GM12864 (cell line): Measurements from ENCODE around the gene TP53I11.

Experiments
- DNase-seq: peaks from one replicate; pipeline ENCODE4 v3.0.0-alpha.2; 2011; ENCODE audit warnings: low read depth
- H3K4me3 ChIP-seq: 2 replicates; pipeline ENCODE4 v1.5.1; 2011; ENCODE audit warnings: mild to moderate bottlenecking, low read depth, low read length, control low read depth
- TF ChIP-seq, protein P1 (sequence below): IDR thresholded peaks from 2 replicates; pipeline ENCODE4 v1.5.1; 2011; ENCODE audit warnings: low read depth, mild to moderate bottlenecking, moderate library complexity, low read length, control low read depth, inconsistent platforms; ENCODE audit errors: missing control alignments

TP53I11 gene

GRCh38 chr11:44957776-44958564, 7.3 kb upstream of the TP53I11 start:
- TF ChIP-seq, protein P1, sequence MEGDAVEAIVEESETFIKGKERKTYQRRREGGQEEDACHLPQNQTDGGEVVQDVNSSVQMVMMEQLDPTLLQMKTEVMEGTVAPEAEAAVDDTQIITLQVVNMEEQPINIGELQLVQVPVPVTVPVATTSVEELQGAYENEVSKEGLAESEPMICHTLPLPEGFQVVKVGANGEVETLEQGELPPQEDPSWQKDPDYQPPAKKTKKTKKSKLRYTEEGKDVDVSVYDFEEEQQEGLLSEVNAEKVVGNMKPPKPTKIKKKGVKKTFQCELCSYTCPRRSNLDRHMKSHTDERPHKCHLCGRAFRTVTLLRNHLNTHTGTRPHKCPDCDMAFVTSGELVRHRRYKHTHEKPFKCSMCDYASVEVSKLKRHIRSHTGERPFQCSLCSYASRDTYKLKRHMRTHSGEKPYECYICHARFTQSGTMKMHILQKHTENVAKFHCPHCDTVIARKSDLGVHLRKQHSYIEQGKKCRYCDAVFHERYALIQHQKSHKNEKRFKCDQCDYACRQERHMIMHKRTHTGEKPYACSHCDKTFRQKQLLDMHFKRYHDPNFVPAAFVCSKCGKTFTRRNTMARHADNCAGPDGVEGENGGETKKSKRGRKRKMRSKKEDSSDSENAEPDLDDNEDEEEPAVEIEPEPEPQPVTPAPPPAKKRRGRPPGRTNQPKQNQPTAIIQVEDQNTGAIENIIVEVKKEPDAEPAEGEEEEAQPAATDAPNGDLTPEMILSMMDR = no peak
- H3K4me3 ChIP-seq = no peak overlapping the region

DNA sequence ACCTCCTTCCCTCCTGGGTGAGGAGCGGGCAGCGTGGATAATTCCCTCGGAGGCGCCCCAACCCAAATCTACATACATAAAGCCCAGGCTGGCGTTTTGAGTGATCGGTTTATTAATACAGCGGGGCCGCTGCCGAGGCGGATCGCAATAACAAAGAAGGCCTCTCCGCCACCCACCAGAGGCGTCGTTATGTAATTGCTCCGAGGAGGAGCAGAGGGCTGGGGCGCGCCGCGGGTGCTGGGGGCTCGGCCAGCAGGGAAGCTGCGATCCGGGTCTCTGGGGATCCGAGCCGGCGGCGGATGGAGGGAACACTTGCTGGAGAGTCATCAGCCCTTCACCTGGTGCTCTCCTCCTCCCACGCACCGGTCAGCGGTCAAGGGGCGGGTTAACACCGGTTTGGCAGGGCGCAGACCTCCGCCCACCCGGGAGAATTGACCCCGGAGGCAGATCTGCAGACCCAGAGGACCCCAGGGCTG, 6.4 kb upstream of the TP53I11 start:
- DNase-seq = no peak
- TF ChIP-seq, protein P1 = no peak
- H3K4me3 ChIP-seq = no peak overlapping the region

More at GRCh38 chr11:44957776-44958564, 7.3 kb upstream of the TP53I11 start:
- no peak for DNase-seq

DNA sequence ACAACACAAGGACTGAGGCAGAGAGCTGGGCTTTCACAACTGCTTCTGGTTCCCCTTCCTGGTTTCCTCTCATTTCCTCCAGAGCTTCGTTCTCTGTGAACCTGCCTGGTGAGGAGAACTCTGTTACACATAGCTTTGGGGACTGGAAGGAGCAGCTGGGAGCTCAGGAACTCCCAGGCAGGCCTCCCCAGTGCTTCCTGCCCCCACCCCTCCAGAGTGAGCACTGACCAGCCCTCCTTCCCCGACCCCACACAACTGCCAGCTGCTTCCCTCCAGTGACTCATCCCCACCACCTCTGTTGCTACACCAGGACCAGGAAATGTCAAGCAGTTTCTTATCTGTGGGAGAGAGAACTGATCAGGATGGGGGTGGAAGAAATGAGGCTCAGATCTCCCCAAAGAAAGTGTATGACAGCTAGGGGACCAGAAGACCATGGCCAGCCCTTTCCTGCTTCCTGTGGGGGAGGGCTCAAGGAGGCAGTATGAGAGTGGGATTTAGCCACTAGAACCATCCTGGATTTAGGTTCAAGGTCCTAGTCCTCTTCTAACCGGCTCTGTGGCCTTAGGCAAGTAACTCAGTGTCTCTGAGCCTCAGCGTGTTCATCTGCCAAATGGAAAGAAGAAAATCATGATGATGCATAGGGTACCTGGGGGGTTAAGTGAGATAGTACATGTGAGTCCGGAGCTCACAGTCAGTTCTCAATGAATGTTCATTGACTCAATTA, 4.5 kb upstream of the TP53I11 start:
- DNase-seq = no peak
- no peak overlapping the region for H3K4me3 ChIP-seq
- TF ChIP-seq, protein P1 = no peak

- TF ChIP-seq, protein P1 = no peak
- DNase-seq = no peak
- H3K4me3 ChIP-seq = no peak overlapping the region
These were observed 3.6 kb upstream of the TP53I11 start for GRCh38 chr11:44954051-44954906.

DNA sequence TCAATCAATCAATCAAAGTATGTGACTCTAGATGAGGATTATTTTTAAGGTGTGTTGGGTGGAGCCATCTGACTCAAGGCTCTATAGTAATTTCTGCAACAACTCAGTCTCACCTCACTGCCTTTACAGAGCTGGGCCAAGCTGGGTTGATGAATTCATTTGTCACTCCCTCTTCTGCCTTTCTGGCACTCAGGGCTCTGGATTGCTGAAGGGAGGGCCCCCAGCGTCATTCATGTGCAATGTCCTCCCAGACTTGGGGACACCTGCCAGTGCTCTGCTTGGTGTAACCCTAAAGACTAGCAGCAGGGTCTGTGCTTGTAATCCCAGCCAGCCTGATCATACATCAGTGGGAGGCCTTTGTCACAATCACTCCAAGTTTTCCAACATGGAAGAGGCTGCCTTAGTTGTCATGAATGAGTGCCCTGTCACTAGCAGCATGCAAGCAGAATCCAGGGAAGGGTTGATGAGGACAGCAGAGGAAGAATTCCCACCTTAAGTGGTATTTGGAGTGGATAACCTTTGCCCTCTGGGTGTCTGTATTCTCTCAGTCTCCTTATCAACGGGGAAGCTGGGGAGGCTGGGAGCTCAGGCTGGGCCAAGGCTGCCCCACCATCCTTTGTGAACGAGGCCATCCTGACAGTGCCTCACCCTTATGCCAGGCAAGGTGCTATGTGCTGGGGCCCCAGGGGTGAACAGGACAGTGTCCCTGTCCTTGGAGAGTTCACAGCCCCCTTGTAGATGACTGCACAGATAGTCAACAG, 2.0 kb upstream of the TP53I11 start:
- no peak overlapping the region for H3K4me3 ChIP-seq
- DNase-seq = no peak
- TF ChIP-seq, protein P1 = no peak

DNA sequence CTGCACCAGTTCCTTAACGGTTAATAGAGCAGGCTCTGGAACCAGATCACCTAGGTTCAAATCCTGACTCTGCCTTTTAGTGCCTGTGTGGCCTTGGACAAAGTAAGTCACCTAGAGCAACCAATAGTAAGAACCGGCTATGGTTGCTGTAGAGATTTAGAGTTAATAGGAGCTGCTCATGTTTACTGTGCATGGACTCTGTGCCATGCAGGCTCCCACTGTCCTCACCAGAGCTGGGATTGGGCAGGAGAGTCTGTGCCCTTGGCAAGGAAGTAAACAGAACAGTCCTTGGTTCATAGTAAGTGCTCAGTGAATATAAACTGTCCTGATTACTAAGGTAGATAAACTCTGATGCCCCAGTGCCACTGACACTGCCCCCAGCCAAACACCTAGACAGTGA, 1.4 kb upstream of the TP53I11 start:
- DNase-seq = no peak
- H3K4me3 ChIP-seq = no peak overlapping the region
- TF ChIP-seq, protein P1 = no peak
